Activated effector memory CD4-positive, alpha-beta T cell treated with Interleukin-2 at 50 U/mL for 16 hours (primary cell): ENCODE measurements around the gene KCNK7.

Source experiments
- DNase-seq: peaks from one replicate; pipeline ENCODE4 v3.0.0-alpha.2; 2020

The KCNK7 gene

GRCh38 chr11:65554057-65554818 is 41.4 kb downstream of the KCNK7 start:
- no peak for DNase-seq

GRCh38 chr11:65553301-65554001 is 42.1 kb downstream of the KCNK7 start:
- peak; percentile 68 for DNase-seq

GRCh38 chr11:65552388-65552951 is 43.1 kb downstream of the KCNK7 start:
- no peak for DNase-seq

GRCh38 chr11:65551572-65552387 is 43.8 kb downstream of the KCNK7 start:
- peak; percentile 54 for DNase-seq

GRCh38 chr11:65549096-65549495 is 46.5 kb downstream of the KCNK7 start:
- no peak for DNase-seq

- no peak for DNase-seq
Measured at GRCh38 chr11:65548395-65548794, 47.2 kb downstream of the KCNK7 start.

GRCh38 chr11:65547446-65548125 is 48.0 kb downstream of the KCNK7 start:
- no peak for DNase-seq

GRCh38 chr11:65546217-65546958 is 49.2 kb downstream of the KCNK7 start:
- DNase-seq, result peak; percentile 97

GRCh38 chr11:65545853-65546216 is 49.8 kb downstream of the KCNK7 start:
- DNase-seq, result no peak
